ENCODE data around the gene RANGAP1.
A peak's percentile ranks its signal among the peaks of the same experiment; 100 is the strongest.

The RANGAP1 gene

GRCh38 chr22:41222846-41223507 is 63.0 kb downstream of the RANGAP1 start:
- no peak for TF ChIP-seq ZNF274 (IDR thresholded peaks at IDR 0.05; ENCODE audit: low read depth, low read length)
- no peak overlapping the region for H3K4me3 ChIP-seq (ENCODE audit: low read length)

- TF ChIP-seq ZNF274 (IDR thresholded peaks at IDR 0.05; ENCODE audit: low read depth, low read length): no peak
- H3K4me3 ChIP-seq (ENCODE audit: low read length): no peak overlapping the region
Measured at GRCh38 chr22:41217553-41218157, 68.3 kb downstream of the RANGAP1 start.

GRCh38 chr22:41216984-41217383 is 69.0 kb downstream of the RANGAP1 start:
- H3K4me3 ChIP-seq (ENCODE audit: low read length): no peak overlapping the region

GRCh38 chr22:41215926-41216325 is 70.1 kb downstream of the RANGAP1 start:
- no peak for TF ChIP-seq ZNF274 (IDR thresholded peaks at IDR 0.05; ENCODE audit: low read depth, low read length)

More at GRCh38 chr22:41216984-41217383, 69.0 kb downstream of the RANGAP1 start:
- TF ChIP-seq ZNF274 (IDR thresholded peaks at IDR 0.05; ENCODE audit: low read depth, low read length): no peak

GRCh38 chr22:41215409-41215808 is 70.6 kb downstream of the RANGAP1 start:
- no peak for TF ChIP-seq ZNF274 (IDR thresholded peaks at IDR 0.05; ENCODE audit: low read depth, low read length)
- H3K4me3 ChIP-seq (ENCODE audit: low read length): no peak overlapping the region

More at GRCh38 chr22:41215926-41216325, 70.1 kb downstream of the RANGAP1 start:
- no peak overlapping the region for H3K4me3 ChIP-seq (ENCODE audit: low read length)

- TF ChIP-seq ZNF274 (IDR thresholded peaks at IDR 0.05; ENCODE audit: low read depth, low read length): no peak
- no peak overlapping the region for H3K4me3 ChIP-seq (ENCODE audit: low read length)
Measured at GRCh38 chr22:41206719-41207118, 79.3 kb downstream of the RANGAP1 start.

- TF ChIP-seq ZNF274 (IDR thresholded peaks at IDR 0.05; ENCODE audit: low read depth, low read length): no peak
- H3K4me3 ChIP-seq (ENCODE audit: low read length): peak within 1 kb of the TSS; percentile 92
Measured at GRCh38 chr22:41204992-41205900, 80.7 kb downstream of the RANGAP1 start, which contains the start of gene L3MBTL2. L3MBTL2 (plus strand) TSS chr22:41205312; CDS start chr22:41205363, 51 bp downstream.

- TF ChIP-seq ZNF274 (IDR thresholded peaks at IDR 0.05; ENCODE audit: low read depth, low read length): no peak
- no peak overlapping the region for H3K4me3 ChIP-seq (ENCODE audit: low read length)
Measured at GRCh38 chr22:41204066-41204465, 81.9 kb downstream of the RANGAP1 start.

GRCh38 chr22:41203118-41203517 is 82.9 kb downstream of the RANGAP1 start:
- no peak overlapping the region for H3K4me3 ChIP-seq (ENCODE audit: low read length)
- no peak for TF ChIP-seq ZNF274 (IDR thresholded peaks at IDR 0.05; ENCODE audit: low read depth, low read length)

- TF ChIP-seq ZNF274 (IDR thresholded peaks at IDR 0.05; ENCODE audit: low read depth, low read length): no peak
- H3K4me3 ChIP-seq (ENCODE audit: low read length): no peak overlapping the region
Measured at GRCh38 chr22:41201141-41201540, 84.8 kb downstream of the RANGAP1 start.

- H3K4me3 ChIP-seq (ENCODE audit: low read length): peak overlapping the region; percentile 94
Measured at GRCh38 chr22:41198027-41198580, 87.9 kb downstream of the RANGAP1 start.

GRCh38 chr22:41197038-41197972 is 88.7 kb downstream of the RANGAP1 start:
- TF ChIP-seq ZNF274 (IDR thresholded peaks at IDR 0.05; ENCODE audit: low read depth, low read length): no peak
- H3K4me3 ChIP-seq (ENCODE audit: low read length): peak overlapping the region; percentile 94

More at GRCh38 chr22:41198027-41198580, 87.9 kb downstream of the RANGAP1 start:
- TF ChIP-seq ZNF274 (IDR thresholded peaks at IDR 0.05; ENCODE audit: low read depth, low read length): no peak
